Body of pancreas (tissue), 4 donors: Measurements from ENCODE around the gene HOXB6. TPM values are rescaled to one million over a fixed set of nuclear protein-coding genes. Genes with fewer than 3 reads are reported as not detected.

Experiments used
- ATAC-seq: fragments of 150-250 bp; one replicate; pipeline ENCODE4 v1.9.1; 2016
- DNase-seq, 4 donors: peaks; one replicate each; pipeline ENCODE4 v3.0.0-alpha.2; 2019
- H3K27ac ChIP-seq, 4 donors: fragments of 200-600 bp; sonication (generic); 1 replicate in 3 of 4; 2 replicates in 1 of 4; pipeline versions ENCODE4 v1.5.1 to v1.6.1; 2016 to 2019; ENCODE audit warnings: mild to moderate bottlenecking in 1 of 4, mixed read lengths in 1 of 4, moderate library complexity in 1 of 4
- H3K27me3 ChIP-seq, 2 donors: fragments of 200-600 bp; sonication (generic); one replicate each; pipeline ENCODE4 v1.6.0; 2016; ENCODE audit warnings: mild to moderate bottlenecking in 1 of 2
- H3K36me3 ChIP-seq, 2 donors: fragments of 200-600 bp; sonication (generic); replicated peaks in 1 of 2; 2 replicates each; pipeline ENCODE4 v1.5.1; 2016; ENCODE audit warnings: low read depth in 2 of 2; ENCODE audit not compliant: insufficient read depth in 1 of 2
- H3K4me1 ChIP-seq: fragments of 200-600 bp; sonication (generic); one replicate; pipeline ENCODE4 v1.6.0; 2016
- H3K4me3 ChIP-seq, 2 donors: fragments of 200-600 bp; sonication (generic); 1 replicate in 1 of 2; 2 replicates in 1 of 2; pipeline ENCODE4 v1.5.1; 2016 to 2019
- H3K9me3 ChIP-seq, 3 donors: fragments of 200-600 bp; sonication (generic); 1 replicate in 2 of 3; 2 replicates in 1 of 3; pipeline ENCODE4 v1.5.1; 2016
- CTCF ChIP-seq, 7 experiments: fragments of 450-650 bp in 4 of 7; fragments of 200-600 bp in 3 of 7; sonication (generic) in 3 of 7; IDR thresholded peaks; one replicate each; pipeline ENCODE4 v1.5.1; 2016 to 2019; ENCODE audit warnings: antibody characterized with exemption in 7 of 7
- POLR2A ChIP-seq, 3 donors: fragments of 450-650 bp; IDR thresholded peaks; one replicate each; pipeline ENCODE4 v1.6.1; 2016; ENCODE audit warnings: antibody characterized with exemption in 3 of 3, mild to moderate bottlenecking in 2 of 3
- WGBS, 2 donors: methylation state at CpG; one replicate each; pipeline ENCODE4 v1.1.5; 2017; 5-methylcytosine and 5-hydroxymethylcytosine counted together
- intact Hi-C: fragments of 100-400 bp; cut with DNase I; formaldehyde crosslinking; loops from one replicate; pipeline ENCODE4 v1.15.1; 2023
- total RNA-seq, 2 donors: library from RNA; depleted of rRNA; stranded (reverse); fragments of >200 nt; gene quantifications; one replicate each; pipeline ENCODE4 v1.1.0, GENCODE V29; 2016

HOXB6 gene
- total RNA-seq, 2 donors from 2014 or later = 2.1 to 2.6 TPM

GRCh38 chr17:48561884-48562810 lies 42.6 kb downstream of the HOXB6 start:
- H3K4me3 ChIP-seq = no peak overlapping the region
- DNase-seq (peak in 1 of 4 donors; percentile 38), ATAC-seq (no peak)
- intact Hi-C loops = no loop called here
- H3K27me3 ChIP-seq = peaks cover 0 to 24% of the 10 kb centered on the region in 2 donors
- H3K9me3 ChIP-seq = no peaks in the 10 kb centered on the region
- WGBS, 2 donors = 37 to 44% methylated on average over 15 of the region's 15 CpGs
- H3K27ac ChIP-seq = no peak overlapping the region
- H3K36me3 ChIP-seq = no peaks in the 10 kb centered on the region
- peak in 2 of 7 experiments; percentile 15 to 17 for TF ChIP-seq CTCF (IDR thresholded peaks at IDR 0.05)
- no peak for TF ChIP-seq POLR2A (IDR thresholded peaks at IDR 0.05)
- peaks cover 17% of the 10 kb centered on the region for H3K4me1 ChIP-seq

- H3K27ac ChIP-seq = peak overlapping the region in 1 of 4 donors; percentile 7
- TF ChIP-seq POLR2A (IDR thresholded peaks at IDR 0.05) = no peak
- no peaks in the 10 kb centered on the region for H3K36me3 ChIP-seq
- 55 to 57% methylated on average over 14 of the region's 14 CpGs for WGBS, 2 donors
- intact Hi-C loops = no loop called here
- no peak for DNase-seq
- H3K27me3 ChIP-seq = peaks cover 0 to 24% of the 10 kb centered on the region in 2 donors
- H3K4me1 ChIP-seq = peaks cover 17% of the 10 kb centered on the region
- no peak for ATAC-seq
- no peak overlapping the region for H3K4me3 ChIP-seq
- H3K9me3 ChIP-seq = no peaks in the 10 kb centered on the region
Measured at GRCh38 chr17:48559840-48560817, 44.7 kb downstream of the HOXB6 start.

- Histone ChIP-seq H3K4me3 (no peak overlapping the region), H3K27me3 (peaks cover 0 to 28% of the 10 kb centered on the region in 2 donors), H3K9me3 (no peaks in the 10 kb centered on the region), H3K27ac (peak overlapping the region in 1 of 4 donors; percentile 7), H3K36me3 (no peaks in the 10 kb centered on the region), H3K4me1 (peaks cover 21% of the 10 kb centered on the region)
- intact Hi-C loops = no loop called here
- no peak for DNase-seq
- WGBS, 2 donors = 53 to 58% methylated on average over 16 of the region's 16 CpGs
- no peak for ATAC-seq
- TF ChIP-seq POLR2A (IDR thresholded peaks at IDR 0.05) (no peak), CTCF (IDR thresholded peaks at IDR 0.05) (no peak)
Measured at GRCh38 chr17:48559122-48559839, 45.5 kb downstream of the HOXB6 start.

GRCh38 chr17:48558831-48559121 lies 46.0 kb downstream of the HOXB6 start:
- H3K36me3 ChIP-seq = no peaks in the 10 kb centered on the region
- DNase-seq (no peak), ATAC-seq (no peak)
- no peak overlapping the region for H3K4me3 ChIP-seq
- TF ChIP-seq CTCF (IDR thresholded peaks at IDR 0.05) (no peak), POLR2A (IDR thresholded peaks at IDR 0.05) (no peak)
- peak overlapping the region in 1 of 4 donors; percentile 16 for H3K27ac ChIP-seq
- 60 to 65% methylated on average over 2 of the region's 2 CpGs for WGBS, 2 donors
- peaks cover 22% of the 10 kb centered on the region for H3K4me1 ChIP-seq
- H3K9me3 ChIP-seq = no peaks in the 10 kb centered on the region
- H3K27me3 ChIP-seq = peaks cover 0 to 25% of the 10 kb centered on the region in 2 donors
- intact Hi-C loops = no loop called here
